Stimulated activated CD4-positive, alpha-beta T cell treated with anti-CD3 and anti-CD28 coated beads, Interleukin-4, amount 100 ng/mL, for 24 hours (primary cell): ENCODE data around the gene IL22.

ENCODE experiments used
- DNase-seq: peaks from one replicate; pipeline ENCODE4 v3.0.0-alpha.2; 2020

The IL22 gene

GRCh38 chr12:68253504-68253903, at the start of gene IL22:
IL22 (minus strand) TSS chr12:68253604; CDS start chr12:68253448, 156 bp downstream.
- DNase-seq, result no peak

- no peak for DNase-seq
These were observed 44.5 kb upstream of the IL22 start for GRCh38 chr12:68297929-68298328.

DNA sequence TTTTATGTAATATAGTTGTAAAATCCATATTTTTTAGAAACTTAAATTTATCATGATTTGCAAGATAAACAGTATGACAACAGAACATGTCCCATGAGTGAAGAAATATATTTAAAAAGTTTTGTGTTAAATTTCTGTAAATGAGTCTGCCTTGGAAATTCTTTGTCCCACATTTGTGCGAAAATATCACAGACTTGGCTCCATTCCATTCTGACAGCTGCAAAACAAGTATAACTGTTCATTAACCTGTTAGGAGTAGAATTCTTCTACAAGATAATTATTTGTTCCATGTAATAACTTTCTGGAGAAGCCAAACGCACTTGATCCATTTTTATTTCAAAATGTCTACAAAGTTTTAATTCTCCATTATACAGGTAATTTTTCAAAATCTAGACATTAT, 40.8 kb upstream of the IL22 start:
- DNase-seq, result no peak

DNA sequence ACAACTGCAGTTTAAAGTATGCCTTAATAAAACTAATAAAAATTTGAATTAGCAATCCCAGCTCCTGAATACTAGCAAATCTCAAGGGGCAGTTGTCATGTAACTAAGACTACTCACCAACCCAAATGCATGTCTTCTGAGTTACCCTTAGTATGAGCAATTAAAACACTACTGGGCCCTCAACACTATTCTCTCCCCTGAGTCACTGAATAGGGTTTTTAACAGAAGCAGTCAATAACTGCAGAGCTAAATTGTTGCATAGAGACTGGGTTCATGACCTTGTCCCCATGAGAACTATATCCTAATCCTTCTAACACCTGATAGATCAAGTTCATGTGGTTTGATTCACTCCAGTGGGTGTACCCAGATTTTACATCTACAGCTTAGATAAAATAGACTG, 39.9 kb upstream of the IL22 start:
- no peak for DNase-seq

DNA sequence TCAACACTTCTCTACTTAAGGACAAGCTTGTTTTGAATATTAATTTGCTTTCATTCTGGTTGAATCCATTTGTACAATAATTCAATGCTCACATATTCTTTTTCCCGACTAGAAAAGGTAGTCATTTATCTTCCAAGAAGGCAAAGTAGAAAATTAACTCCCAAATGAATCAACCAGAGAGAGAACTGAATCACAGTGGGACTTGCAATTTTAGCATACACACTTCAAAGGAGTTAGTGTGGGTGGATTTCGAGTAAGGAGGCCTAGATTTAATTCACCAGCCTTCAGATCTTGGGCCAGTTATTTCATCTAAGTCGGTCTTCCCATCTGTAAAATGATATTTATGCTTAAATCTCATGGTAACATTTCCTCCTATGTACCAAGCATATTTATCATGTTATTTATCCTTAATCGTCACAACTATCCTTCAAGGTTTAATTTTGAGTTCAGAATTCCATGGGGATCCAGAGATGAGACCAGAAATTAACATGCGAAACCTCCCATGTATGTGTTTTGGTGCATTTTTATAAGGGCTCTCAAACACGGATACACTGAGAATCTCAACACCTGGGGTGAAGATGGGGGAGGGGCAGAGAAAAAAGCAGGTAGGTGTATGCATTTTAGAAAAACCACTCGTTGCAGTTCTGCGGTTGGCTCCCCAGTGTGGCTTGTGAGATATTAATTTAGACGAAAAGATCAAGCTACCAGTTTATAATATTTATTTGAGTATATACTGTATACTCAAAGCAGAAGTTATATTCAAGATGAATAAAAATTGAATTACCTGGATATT, 38.9 kb upstream of the IL22 start:
- no peak for DNase-seq

- DNase-seq, result no peak
These were observed 38.1 kb upstream of the IL22 start for GRCh38 chr12:68291396-68292036.

DNA sequence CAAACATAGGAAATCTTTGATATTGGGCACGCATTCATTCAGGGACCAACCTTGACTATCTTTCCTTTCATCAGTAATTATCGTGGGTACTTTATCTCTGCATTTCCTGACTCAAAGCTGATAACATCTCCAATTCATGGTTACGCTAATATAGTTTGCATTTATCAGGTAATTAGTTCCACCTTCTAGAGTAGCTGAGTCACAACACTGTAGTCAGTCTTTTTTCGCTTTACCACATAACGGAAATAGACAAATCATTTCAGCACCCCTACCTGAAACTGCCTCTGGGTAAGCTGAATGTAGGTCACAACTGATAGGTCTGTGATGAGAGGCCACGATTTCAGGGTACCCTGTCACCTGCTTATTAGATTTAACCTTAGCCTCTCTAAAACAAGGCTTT, 36.7 kb upstream of the IL22 start:
- peak; percentile 59 for DNase-seq

DNA sequence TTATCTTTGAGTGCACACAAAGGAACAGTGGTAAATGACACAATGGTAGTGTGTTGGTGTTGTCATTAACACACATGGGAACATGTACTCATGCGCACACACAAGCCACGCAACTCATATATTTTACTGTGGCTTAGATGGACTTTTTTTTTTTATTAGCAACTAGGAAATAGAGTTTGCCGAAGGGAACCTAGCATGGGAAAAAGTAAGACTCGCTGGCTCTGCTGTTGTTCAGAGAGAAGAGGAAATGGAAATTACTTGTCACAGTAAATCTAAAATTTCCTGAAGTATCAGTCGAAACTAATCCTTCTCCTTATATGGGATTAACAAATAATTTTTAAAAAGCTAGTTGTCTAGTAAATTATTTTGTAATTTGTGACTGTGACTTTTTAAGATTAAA, 33.7 kb upstream of the IL22 start:
- no peak for DNase-seq

- DNase-seq, result no peak
These were observed 33.0 kb upstream of the IL22 start for GRCh38 chr12:68286396-68286795.

- no peak for DNase-seq
These were observed 32.1 kb upstream of the IL22 start for GRCh38 chr12:68285541-68285940.

- no peak for DNase-seq
These were observed 28.1 kb upstream of the IL22 start for GRCh38 chr12:68281322-68282077.

DNA sequence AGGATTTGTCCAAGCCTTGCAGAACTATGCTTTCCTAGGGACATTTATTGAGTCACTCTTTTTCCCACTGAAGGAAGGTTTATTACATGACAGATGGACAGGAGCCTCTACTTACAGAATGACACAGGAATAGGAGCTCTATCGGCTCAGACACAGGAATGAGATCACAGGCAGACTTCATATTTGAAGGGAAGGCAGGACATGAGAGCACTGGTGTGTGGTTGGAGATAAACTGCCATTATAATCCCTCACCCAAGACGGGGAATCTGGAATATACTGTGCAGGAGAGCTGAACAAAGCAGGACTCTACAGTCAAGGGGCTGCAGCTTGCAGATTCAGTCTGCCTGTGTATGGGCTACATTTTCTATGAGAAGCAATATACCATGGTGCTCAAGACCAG, 26.8 kb upstream of the IL22 start:
- no peak for DNase-seq

DNA sequence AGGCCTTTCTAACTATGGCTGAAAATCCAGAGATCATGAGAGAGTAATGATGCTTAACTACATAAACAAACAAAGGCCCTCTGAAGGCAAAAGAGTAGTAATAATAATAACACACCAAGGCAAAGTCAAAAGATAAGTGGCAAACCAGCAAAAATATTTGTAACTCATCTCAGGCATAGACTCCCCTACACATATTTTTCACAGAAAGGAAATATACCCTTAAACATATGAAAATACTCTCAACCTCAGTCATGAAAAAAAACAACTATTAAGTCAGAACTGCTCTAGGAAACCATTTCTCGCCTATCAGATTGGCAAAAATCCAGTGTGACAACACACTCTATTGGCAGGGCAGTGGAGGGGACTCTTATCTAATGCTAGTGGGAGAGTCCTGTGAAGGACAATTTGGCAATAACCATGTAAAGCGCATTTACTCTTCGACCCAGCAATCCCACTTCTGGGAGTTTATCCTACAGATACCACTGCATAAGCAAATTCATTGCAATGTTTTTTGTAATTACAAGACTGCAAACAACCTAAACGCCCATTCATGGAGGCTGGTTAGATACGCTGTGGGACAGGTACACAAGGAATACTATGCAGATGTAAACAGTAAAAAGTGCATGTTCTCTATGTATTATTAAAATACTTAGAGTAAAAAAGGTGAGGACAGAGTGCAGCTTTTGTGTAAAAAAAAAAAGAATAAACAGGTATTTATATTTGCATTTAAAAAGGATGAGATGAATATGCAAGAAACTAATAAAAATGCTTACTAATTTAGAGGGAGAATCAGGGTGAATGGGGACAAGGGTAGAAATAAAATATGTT, 26.0 kb upstream of the IL22 start:
- no peak for DNase-seq

DNA sequence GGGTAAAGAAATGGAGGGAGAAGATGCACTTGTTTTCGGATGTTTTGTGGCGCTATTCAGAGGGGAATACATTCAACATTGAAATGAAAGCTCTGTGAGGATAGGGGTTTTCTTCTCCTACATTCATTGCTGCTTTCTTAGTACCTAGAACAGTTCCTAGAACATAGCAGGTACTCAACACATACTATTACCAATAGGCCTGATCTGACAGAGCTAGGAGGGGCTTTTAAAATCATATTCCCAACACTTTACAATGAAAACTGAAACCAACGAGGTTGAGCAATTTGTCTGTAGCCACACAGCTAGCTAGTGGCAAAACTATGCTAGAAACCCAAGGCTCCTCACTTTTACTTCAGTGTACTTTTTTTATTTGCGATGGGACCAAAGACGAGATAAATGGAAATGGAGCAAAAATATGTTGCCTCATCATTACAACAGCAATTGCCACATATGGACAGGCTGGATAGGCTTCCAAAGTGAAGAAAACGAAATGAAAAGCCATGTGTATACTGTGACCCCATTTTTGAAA, 23.1 kb upstream of the IL22 start:
- DNase-seq, result no peak

GRCh38 chr12:68272732-68273131, 19.3 kb upstream of the IL22 start:
- no peak for DNase-seq

DNA sequence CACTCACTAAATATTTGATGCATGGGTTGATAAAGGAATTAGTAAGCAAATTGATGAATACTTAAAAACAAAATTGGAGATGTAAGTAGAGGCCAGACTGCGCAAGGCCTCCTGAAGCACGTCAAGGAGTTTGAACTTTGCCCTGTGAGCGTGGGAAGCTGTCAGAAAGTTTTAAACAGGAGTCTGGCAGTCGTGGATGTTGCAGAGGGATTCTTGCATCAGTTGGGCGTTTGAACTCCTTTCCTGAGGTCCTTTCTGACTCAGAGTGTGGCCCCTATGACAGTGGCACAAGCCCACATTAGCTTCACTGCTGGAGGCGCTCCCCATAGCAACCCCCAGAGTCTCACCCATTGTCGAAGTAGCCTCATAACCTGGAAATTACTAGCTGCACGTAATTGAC, 17.9 kb upstream of the IL22 start:
- DNase-seq, result no peak

- DNase-seq, result no peak
These were observed 17.0 kb upstream of the IL22 start for GRCh38 chr12:68270358-68270757.

DNA sequence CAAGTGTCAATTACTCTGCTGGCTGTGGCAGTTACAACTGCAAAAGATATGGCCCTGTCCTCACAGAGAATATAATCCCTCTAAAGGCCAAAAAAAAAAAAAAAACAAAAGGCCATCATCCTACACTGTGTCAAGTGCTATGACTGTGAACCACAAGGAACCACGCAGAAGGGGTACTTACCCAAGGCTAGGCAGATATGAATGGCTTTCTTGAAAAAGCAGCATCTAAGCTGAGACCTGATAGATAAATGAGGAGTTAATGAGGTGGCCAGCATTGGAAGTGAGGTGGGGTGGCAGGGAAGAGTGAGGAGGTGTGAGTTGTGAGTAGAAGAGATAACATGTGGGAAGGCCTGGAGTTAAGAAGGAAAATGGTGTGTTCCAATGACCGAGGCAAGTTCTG, 16.4 kb upstream of the IL22 start:
- no peak for DNase-seq

DNA sequence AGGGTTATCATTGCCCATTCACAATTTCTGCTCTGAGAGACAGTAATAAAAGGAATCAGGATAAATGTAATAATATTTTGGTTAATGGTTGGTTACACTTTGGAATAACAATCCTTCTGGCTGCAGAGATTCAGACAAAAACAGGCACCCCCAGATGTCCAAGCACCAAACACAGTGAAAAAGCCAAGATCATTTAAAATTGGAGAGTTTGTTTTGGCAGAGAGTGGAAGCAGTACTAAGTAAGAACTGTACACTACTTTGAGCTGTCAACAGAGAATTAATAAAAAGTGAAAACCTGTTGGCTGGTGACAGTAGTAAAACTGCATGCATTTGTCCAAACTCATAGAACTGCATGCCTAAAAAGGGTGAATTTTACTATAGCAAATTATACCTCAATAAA, 15.6 kb upstream of the IL22 start:
- no peak for DNase-seq

GRCh38 chr12:68267892-68268396, 14.5 kb upstream of the IL22 start:
- no peak for DNase-seq

DNA sequence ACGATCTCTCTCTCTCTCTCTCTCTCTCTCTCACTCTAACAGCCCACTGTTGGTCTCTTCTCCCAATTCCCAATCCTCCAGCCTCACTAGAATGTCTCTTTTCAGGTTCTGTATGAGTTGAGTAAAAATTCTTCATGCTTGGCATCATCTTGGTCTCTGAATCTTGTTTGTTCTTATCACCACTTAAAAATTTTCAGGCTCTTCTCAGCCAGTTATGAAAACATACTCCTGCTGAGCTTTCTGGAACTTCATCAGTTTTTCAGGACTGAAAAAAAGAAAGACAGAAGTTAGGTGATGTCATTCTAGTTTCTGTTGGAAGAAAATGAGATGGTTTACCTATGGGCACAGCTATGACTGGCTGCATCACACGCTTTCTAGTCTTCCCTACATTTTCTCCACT, 11.5 kb upstream of the IL22 start:
- no peak for DNase-seq

DNA sequence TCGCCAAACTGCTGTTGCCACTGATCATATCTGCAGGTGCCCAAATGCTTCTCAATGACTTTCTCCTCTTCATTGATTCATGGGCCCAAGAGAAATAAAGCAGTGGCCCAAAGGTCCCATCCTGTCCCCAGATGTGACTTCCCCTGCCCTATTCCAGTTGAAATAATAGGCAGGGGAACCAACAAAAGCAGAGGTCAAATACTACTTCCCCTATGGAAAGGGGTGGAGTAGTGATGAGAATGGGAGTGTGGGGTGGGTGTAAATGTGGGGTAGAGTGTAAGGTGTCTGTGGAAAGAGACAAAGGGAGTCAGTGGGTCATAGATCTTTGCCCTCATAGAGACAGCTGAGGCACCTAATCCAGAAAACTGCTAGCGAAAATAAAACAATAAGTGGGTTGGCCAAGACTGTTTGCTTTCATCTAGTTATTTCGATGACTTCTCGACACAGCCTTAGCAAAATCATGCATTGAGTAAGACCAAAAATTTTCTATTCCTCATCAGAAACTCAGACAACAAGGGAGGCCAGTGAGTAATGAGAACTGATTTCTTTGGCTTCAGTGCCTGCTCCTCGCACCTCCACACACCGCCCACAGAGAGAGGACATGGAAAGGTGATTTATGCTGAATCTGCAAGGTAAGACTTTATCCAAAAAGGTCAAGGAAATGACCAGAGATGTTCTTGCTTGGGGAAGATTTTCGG, 10.9 kb upstream of the IL22 start:
- DNase-seq, result no peak
